Measurements from ENCODE around the gene CCDC102B.

Gene CCDC102B

GRCh38 chr18:68979737-68980136, 181.9 kb downstream of the CCDC102B start:
- no peak for TF ChIP-seq CTCF (IDR thresholded peaks at IDR 0.05; ENCODE audit: insufficient read depth, low read length, poor library complexity, severe bottlenecking)
- DNase-seq (ENCODE audit: extremely low read depth, insufficient read length), result no peak
- Histone ChIP-seq H3K36me3 (ENCODE audit: control insufficient read depth, insufficient read depth, low read length) (no peaks in the 10 kb centered on the region), H3K4me3 (replicated peaks; ENCODE audit: low read depth, low read length) (no peak overlapping the region), H3K27me3 (replicated peaks; ENCODE audit: control insufficient read depth, insufficient read depth, low read length) (no peaks in the 10 kb centered on the region)

- no peaks in the 10 kb centered on the region for H3K27me3 ChIP-seq (replicated peaks; ENCODE audit: control insufficient read depth, insufficient read depth, low read length)
- no peak for DNase-seq (ENCODE audit: extremely low read depth, insufficient read length)
- TF ChIP-seq CTCF (IDR thresholded peaks at IDR 0.05; ENCODE audit: insufficient read depth, low read length, poor library complexity, severe bottlenecking), result no peak
- H3K4me3 ChIP-seq (replicated peaks; ENCODE audit: low read depth, low read length), result no peak overlapping the region
- no peaks in the 10 kb centered on the region for H3K36me3 ChIP-seq (ENCODE audit: control insufficient read depth, insufficient read depth, low read length)
Observed at GRCh38 chr18:68983126-68983525, 185.2 kb downstream of the CCDC102B start.

GRCh38 chr18:68984342-68984741, 186.5 kb downstream of the CCDC102B start:
- H3K36me3 ChIP-seq (ENCODE audit: control insufficient read depth, insufficient read depth, low read length), result no peaks in the 10 kb centered on the region
- no peaks in the 10 kb centered on the region for H3K27me3 ChIP-seq (replicated peaks; ENCODE audit: control insufficient read depth, insufficient read depth, low read length)
- TF ChIP-seq CTCF (IDR thresholded peaks at IDR 0.05; ENCODE audit: insufficient read depth, low read length, poor library complexity, severe bottlenecking), result no peak
- H3K4me3 ChIP-seq (replicated peaks; ENCODE audit: low read depth, low read length), result no peak overlapping the region
- DNase-seq (ENCODE audit: extremely low read depth, insufficient read length), result no peak

- TF ChIP-seq CTCF (IDR thresholded peaks at IDR 0.05; ENCODE audit: insufficient read depth, low read length, poor library complexity, severe bottlenecking), result no peak
- DNase-seq (ENCODE audit: extremely low read depth, insufficient read length), result no peak
- H3K4me3 ChIP-seq (replicated peaks; ENCODE audit: low read depth, low read length), result no peak overlapping the region
- H3K27me3 ChIP-seq (replicated peaks; ENCODE audit: control insufficient read depth, insufficient read depth, low read length), result no peaks in the 10 kb centered on the region
- no peaks in the 10 kb centered on the region for H3K36me3 ChIP-seq (ENCODE audit: control insufficient read depth, insufficient read depth, low read length)
Observed at GRCh38 chr18:68985172-68985820, 187.4 kb downstream of the CCDC102B start.

- no peaks in the 10 kb centered on the region for H3K36me3 ChIP-seq (ENCODE audit: control insufficient read depth, insufficient read depth, low read length)
- TF ChIP-seq CTCF (IDR thresholded peaks at IDR 0.05; ENCODE audit: insufficient read depth, low read length, poor library complexity, severe bottlenecking), result no peak
- no peaks in the 10 kb centered on the region for H3K27me3 ChIP-seq (replicated peaks; ENCODE audit: control insufficient read depth, insufficient read depth, low read length)
- H3K4me3 ChIP-seq (replicated peaks; ENCODE audit: low read depth, low read length), result no peak overlapping the region
- no peak for DNase-seq (ENCODE audit: extremely low read depth, insufficient read length)
Observed at GRCh38 chr18:68991286-68991685, 193.4 kb downstream of the CCDC102B start.
